ENCODE results near the gene PARVG.

DNA sequence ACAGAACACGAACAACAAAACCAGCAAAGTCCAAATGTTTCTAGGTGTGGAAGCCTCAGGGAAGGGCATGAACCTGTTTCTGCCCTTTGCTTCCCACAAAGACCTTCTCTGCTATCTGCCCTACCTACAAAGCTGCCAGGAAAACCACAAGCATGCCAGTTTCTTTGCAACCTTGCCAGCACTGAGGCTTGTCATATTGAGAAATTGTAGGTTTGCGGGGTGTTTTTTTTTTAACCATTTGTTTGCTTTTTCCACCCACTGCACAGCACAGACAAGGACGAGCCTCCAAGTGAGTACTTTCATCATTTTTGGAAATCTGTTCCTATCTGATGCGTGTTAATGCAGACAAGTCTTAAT is 12.8 kb downstream of the PARVG start:
- TF ChIP-seq POLR2A (IDR thresholded peaks at IDR 0.05; ENCODE audit: extremely low read depth, insufficient read length), result no peak
- TF ChIP-seq, protein P1, sequence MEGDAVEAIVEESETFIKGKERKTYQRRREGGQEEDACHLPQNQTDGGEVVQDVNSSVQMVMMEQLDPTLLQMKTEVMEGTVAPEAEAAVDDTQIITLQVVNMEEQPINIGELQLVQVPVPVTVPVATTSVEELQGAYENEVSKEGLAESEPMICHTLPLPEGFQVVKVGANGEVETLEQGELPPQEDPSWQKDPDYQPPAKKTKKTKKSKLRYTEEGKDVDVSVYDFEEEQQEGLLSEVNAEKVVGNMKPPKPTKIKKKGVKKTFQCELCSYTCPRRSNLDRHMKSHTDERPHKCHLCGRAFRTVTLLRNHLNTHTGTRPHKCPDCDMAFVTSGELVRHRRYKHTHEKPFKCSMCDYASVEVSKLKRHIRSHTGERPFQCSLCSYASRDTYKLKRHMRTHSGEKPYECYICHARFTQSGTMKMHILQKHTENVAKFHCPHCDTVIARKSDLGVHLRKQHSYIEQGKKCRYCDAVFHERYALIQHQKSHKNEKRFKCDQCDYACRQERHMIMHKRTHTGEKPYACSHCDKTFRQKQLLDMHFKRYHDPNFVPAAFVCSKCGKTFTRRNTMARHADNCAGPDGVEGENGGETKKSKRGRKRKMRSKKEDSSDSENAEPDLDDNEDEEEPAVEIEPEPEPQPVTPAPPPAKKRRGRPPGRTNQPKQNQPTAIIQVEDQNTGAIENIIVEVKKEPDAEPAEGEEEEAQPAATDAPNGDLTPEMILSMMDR (IDR thresholded peaks at IDR 0.05; ENCODE audit: low read depth, low read length), result no peak

Data from NB4 (cell line).